HepG2 (cell line): ENCODE data around the gene EFHC2. TPM values are rescaled to one million over a fixed set of nuclear protein-coding genes. Genes with fewer than 3 reads are reported as not detected.

Experiments
- ATAC-seq: fragments of 200-7000 bp; cut with Tn5 transposase; 3 replicates; pipeline ENCODE4 v1.9.1; 2020; ENCODE audit warnings: mild to moderate bottlenecking, moderate library complexity
- BruUV-seq: library from RNA; stranded (reverse); fragments of 400-500 nt; replicated peaks from 2 replicates; lab custom pipeline; 2021; lab: Mats Ljungman, UMichigan
- CTCF ChIA-PET: fragments of 300-600 bp; formaldehyde crosslinking; extraction: SDS; loops from one replicate; lab custom pipeline; 2021; ENCODE audit warnings: low total read pairs, inconsistent platforms, low intra/inter-chr PET ratio; lab: Yijun Ruan, JAX
- POLR2A ChIA-PET: fragments of 350-600 bp; sonication (Branson Sonifier 250); formaldehyde crosslinking; loops from one replicate; lab custom pipeline; 2020; ENCODE audit warnings: antibody characterized with exemption, inconsistent platforms; lab: Yijun Ruan, JAX
- DNase-seq: peaks from one replicate; pipeline ENCODE4 v3.0.0-alpha.2; 2015; ENCODE audit warnings: low spot score
- FAIRE-seq: peaks from 3 replicates; lab custom pipeline; 2011; peaks lifted over from hg19 to GRCh38; lab: Jason Lieb, UNC
- H2AFZ ChIP-seq: one replicate; pipeline ENCODE4 v1.6.1; 2011; ENCODE audit warnings: low read length, inconsistent platforms
- H3K27ac ChIP-seq: fragments of 300-600 bp; 3 replicates; pipeline ENCODE4 v1.8.0; 2011; ENCODE audit warnings: mixed run types, mild to moderate bottlenecking, mixed read lengths, low read length, inconsistent platforms; ENCODE audit not compliant: insufficient read depth; ENCODE audit errors: extremely low read length
- H3K27me3 ChIP-seq, 2 experiments: fragments of 200-600 bp in 1 of 2; 2 replicates in 1 of 2; 3 replicates in 1 of 2; pipeline versions ENCODE4 v1.6.0 to v1.8.0; 2011; ENCODE audit warnings: low read length in 2 of 2, mild to moderate bottlenecking in 2 of 2, moderate library complexity in 2 of 2, inconsistent platforms in 1 of 2; ENCODE audit not compliant: insufficient read depth in 2 of 2, control insufficient read depth in 1 of 2
- H3K36me3 ChIP-seq, 2 experiments: fragments of 200-600 bp in 1 of 2; replicated peaks in 1 of 2; 2 replicates in 1 of 2; 3 replicates in 1 of 2; pipeline versions ENCODE4 v1.5.1 to v1.8.0; 2011; ENCODE audit warnings: low read length in 2 of 2, inconsistent platforms in 1 of 2; ENCODE audit not compliant: insufficient read depth in 2 of 2, control insufficient read depth in 1 of 2
- H3K4me1 ChIP-seq: 2 replicates; pipeline ENCODE4 v1.5.1; 2012; ENCODE audit warnings: low read length, inconsistent platforms; ENCODE audit not compliant: insufficient read depth
- H3K4me2 ChIP-seq: 2 replicates; pipeline ENCODE4 v1.6.0; 2011; ENCODE audit warnings: low read depth, low read length, inconsistent platforms
- H3K4me3 ChIP-seq, 3 experiments: fragments of 200-600 bp in 1 of 3; sonication (generic), shearing (Covaris generic) in 1 of 3; replicated peaks in 1 of 3; 2 replicates each; pipeline ENCODE4 v1.5.1; 2011 to 2016; ENCODE audit warnings: low read length in 3 of 3, inconsistent platforms in 2 of 3, low read depth in 2 of 3, mild to moderate bottlenecking in 2 of 3, control low read depth in 1 of 3, mixed read lengths in 1 of 3; ENCODE audit not compliant: insufficient read depth in 1 of 3
- H3K79me2 ChIP-seq: one replicate; pipeline ENCODE4 v1.6.1; 2011; ENCODE audit warnings: low read length, inconsistent platforms; ENCODE audit not compliant: insufficient read depth
- H3K9ac ChIP-seq: 2 replicates; pipeline ENCODE4 v1.6.0; 2011; ENCODE audit warnings: mild to moderate bottlenecking, low read depth, low read length, inconsistent platforms; ENCODE audit not compliant: insufficient read depth
- H3K9me3 ChIP-seq: 2 replicates; pipeline ENCODE4 v1.5.1; 2012; ENCODE audit warnings: mild to moderate bottlenecking, low read length
- H4K20me1 ChIP-seq: 2 replicates; pipeline ENCODE4 v1.6.0; 2011; ENCODE audit warnings: inconsistent platforms, mild to moderate bottlenecking, low read length, moderate library complexity; ENCODE audit not compliant: insufficient read depth
- CREM ChIP-seq, 2 experiments: sonication (generic) in 1 of 2; formaldehyde crosslinking in 1 of 2; IDR thresholded peaks; 2 replicates each; pipeline versions ENCODE4 v1.4.0 to v1.6.1; 2016 to 2020; ENCODE audit warnings: antibody characterized with exemption in 1 of 2, mild to moderate bottlenecking in 1 of 2, missing genetic modification reagents in 1 of 2
- PHB2 ChIP-seq: fragments of 450-650 bp; IDR thresholded peaks from 2 replicates; pipeline ENCODE4 v1.6.1; 2018; ENCODE audit not compliant: partially characterized antibody
- SALL2 ChIP-seq: sonication (generic); formaldehyde crosslinking; IDR thresholded peaks from 2 replicates; pipeline ENCODE4 v1.8.1; 2023; ENCODE audit warnings: mild to moderate bottlenecking, missing genetic modification reagents, inconsistent platforms
- STAT5B ChIP-seq: sonication (generic); formaldehyde crosslinking; IDR thresholded peaks from 2 replicates; pipeline ENCODE4 v1.4.0; 2020; ENCODE audit warnings: missing genetic modification reagents
- ZEB1 ChIP-seq: IDR thresholded peaks from 2 replicates; pipeline ENCODE4 v1.6.1; 2012; ENCODE audit warnings: mild to moderate bottlenecking, low read depth, inconsistent platforms; ENCODE audit not compliant: insufficient replicate concordance
- ZNF781 ChIP-seq: sonication (generic); formaldehyde crosslinking; IDR thresholded peaks from 2 replicates; pipeline ENCODE4 v1.5.1; 2020; ENCODE audit warnings: borderline replicate concordance, mild to moderate bottlenecking, missing genetic modification reagents; ENCODE audit errors: not compliant biosample characterization
- WGBS: methylation state at CpG from one replicate; pipeline ENCODE4 v1.1.6; 2017; ENCODE audit warnings: low lambda C conversion rate; 5-methylcytosine and 5-hydroxymethylcytosine counted together
- in situ Hi-C: cut with HindIII; loops from 2 replicates; pipeline ENCODE4 v1.10.0; 2017; ENCODE audit warnings: low pct_unique_long_range_greater_than_20kb; ENCODE audit not compliant: extremely low pct_ligation_motif_present
- intact Hi-C: fragments of 100-400 bp; cut with micrococcal nuclease; formaldehyde crosslinking; loops from one replicate; pipeline ENCODE4 v1.10.0; 2022; ENCODE audit not compliant: unreplicated experiment
- polyA plus RNA-seq, 8 experiments: library from polyadenylated mRNA; depleted of rRNA in 3 of 8; stranded (reverse) in 7 of 8; unstranded in 1 of 8; fragments of >200 nt; fragmentation: Illumina TruSeq in 4 of 8; extraction: Trizol in 4 of 8; gene quantifications; 2 replicates each; pipeline versions ENCODE4 v1.2.1 to v1.2.3, GENCODE V29; 2011 to 2016; ENCODE audit warnings: low read depth in 4 of 8, missing spikeins in 1 of 8, mixed read lengths in 1 of 8; ENCODE audit not compliant: insufficient read depth in 1 of 8
- total RNA-seq, 5 experiments: library from RNA; depleted of rRNA; stranded (reverse); fragments of >200 nt; fragmentation: Illumina TruSeq; extraction: Trizol; gene quantifications; 2 replicates each; pipeline ENCODE4 v1.2.3, GENCODE V29; 2016; ENCODE audit warnings: low read depth in 1 of 5
- TF ChIP-seq, protein P1 (sequence below): sonication (generic); formaldehyde crosslinking; IDR thresholded peaks from 2 replicates; pipeline ENCODE4 v1.9.0; 2022; ENCODE audit warnings: missing genetic modification reagents, mild to moderate bottlenecking, borderline replicate concordance
- TF ChIP-seq, protein P2 (sequence below): sonication (generic); formaldehyde crosslinking; IDR thresholded peaks from 2 replicates; pipeline ENCODE4 v1.4.0; 2020; ENCODE audit warnings: missing genetic modification reagents, borderline replicate concordance
- TF ChIP-seq, protein P3 (sequence below): sonication (generic); formaldehyde crosslinking; IDR thresholded peaks from 2 replicates; pipeline ENCODE4 v1.8.0; 2022; ENCODE audit warnings: missing genetic modification reagents, mild to moderate bottlenecking, inconsistent platforms, borderline replicate concordance

EFHC2 gene
- total and polyA plus RNA-seq, 2 of the 13 experiments (the other 11 are each of a cell fraction or from before 2014, with no cell fraction given): not detected

DNA sequence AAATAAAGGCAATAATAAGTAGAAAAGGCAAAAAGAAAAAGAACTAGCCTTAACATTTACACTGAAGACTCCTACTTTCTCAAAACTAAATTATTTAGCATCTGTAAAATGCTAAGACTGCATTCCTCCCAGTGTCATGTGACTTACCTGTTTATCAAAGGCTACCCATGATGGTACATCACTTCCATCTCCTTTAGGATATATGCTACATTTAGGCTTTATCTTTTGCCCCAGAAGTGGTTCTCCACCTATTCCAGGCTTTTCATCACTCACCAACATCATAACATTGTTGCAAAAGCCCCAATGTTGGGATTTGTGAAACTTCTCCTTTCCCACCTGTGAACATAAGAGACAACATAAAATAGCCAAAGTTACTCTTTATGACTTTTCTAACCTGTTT is 31.1 kb downstream of the EFHC2 start (continued):
- TF ChIP-seq STAT5B (CRISPR knock-in tag) (no peak), SALL2 (no peak), ZNF781 (no peak)
- TF ChIP-seq, protein P1, sequence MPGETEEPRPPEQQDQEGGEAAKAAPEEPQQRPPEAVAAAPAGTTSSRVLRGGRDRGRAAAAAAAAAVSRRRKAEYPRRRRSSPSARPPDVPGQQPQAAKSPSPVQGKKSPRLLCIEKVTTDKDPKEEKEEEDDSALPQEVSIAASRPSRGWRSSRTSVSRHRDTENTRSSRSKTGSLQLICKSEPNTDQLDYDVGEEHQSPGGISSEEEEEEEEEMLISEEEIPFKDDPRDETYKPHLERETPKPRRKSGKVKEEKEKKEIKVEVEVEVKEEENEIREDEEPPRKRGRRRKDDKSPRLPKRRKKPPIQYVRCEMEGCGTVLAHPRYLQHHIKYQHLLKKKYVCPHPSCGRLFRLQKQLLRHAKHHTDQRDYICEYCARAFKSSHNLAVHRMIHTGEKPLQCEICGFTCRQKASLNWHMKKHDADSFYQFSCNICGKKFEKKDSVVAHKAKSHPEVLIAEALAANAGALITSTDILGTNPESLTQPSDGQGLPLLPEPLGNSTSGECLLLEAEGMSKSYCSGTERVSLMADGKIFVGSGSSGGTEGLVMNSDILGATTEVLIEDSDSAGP (CRISPR knock-in tag): no peak

DNA sequence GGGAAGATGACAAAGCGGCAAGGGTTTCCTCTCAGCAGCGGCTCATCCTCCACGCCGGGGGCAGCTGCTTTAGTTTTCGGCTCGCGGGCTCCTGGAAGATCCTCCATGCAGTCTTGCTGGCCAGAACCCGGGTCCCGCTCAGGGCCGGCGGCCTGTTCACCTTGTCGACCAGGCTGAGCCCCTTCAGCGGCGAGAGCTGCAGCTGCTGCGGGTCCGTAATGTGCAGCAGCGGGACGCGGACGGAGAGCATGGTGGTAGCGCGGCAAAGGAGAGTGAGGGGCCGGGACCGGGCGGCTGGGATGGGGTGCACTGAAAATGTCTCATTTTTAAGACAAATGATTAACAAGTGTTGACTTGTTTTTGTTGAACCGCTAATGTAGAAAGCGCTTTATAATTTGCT is 33.2 kb downstream of the EFHC2 start:
- H3K9ac ChIP-seq: no peak overlapping the region
- no peak for ATAC-seq
- no peak overlapping the region for H2AFZ ChIP-seq
- H3K27me3 ChIP-seq: no peaks in the 10 kb centered on the region
- no peak overlapping the region for H3K27ac ChIP-seq
- 86% methylated on average over 15 of the region's 27 CpGs for WGBS
- no peaks in the 10 kb centered on the region for H3K79me2 ChIP-seq
- no peak for FAIRE-seq
- POLR2A ChIA-PET: no interaction called here
- intact Hi-C loops: no loop called here
- BruUV-seq: no TSS peak
- in situ Hi-C loops: no loop called here
- no peak for TF ChIP-seq CREM (IDR thresholded peaks at IDR 0.05)
- no peak for TF ChIP-seq CREM (CRISPR knock-in tag; IDR thresholded peaks at IDR 0.05)
- TF ChIP-seq PHB2: no peak
- no peak for TF ChIP-seq ZEB1
- TF ChIP-seq, protein P2, sequence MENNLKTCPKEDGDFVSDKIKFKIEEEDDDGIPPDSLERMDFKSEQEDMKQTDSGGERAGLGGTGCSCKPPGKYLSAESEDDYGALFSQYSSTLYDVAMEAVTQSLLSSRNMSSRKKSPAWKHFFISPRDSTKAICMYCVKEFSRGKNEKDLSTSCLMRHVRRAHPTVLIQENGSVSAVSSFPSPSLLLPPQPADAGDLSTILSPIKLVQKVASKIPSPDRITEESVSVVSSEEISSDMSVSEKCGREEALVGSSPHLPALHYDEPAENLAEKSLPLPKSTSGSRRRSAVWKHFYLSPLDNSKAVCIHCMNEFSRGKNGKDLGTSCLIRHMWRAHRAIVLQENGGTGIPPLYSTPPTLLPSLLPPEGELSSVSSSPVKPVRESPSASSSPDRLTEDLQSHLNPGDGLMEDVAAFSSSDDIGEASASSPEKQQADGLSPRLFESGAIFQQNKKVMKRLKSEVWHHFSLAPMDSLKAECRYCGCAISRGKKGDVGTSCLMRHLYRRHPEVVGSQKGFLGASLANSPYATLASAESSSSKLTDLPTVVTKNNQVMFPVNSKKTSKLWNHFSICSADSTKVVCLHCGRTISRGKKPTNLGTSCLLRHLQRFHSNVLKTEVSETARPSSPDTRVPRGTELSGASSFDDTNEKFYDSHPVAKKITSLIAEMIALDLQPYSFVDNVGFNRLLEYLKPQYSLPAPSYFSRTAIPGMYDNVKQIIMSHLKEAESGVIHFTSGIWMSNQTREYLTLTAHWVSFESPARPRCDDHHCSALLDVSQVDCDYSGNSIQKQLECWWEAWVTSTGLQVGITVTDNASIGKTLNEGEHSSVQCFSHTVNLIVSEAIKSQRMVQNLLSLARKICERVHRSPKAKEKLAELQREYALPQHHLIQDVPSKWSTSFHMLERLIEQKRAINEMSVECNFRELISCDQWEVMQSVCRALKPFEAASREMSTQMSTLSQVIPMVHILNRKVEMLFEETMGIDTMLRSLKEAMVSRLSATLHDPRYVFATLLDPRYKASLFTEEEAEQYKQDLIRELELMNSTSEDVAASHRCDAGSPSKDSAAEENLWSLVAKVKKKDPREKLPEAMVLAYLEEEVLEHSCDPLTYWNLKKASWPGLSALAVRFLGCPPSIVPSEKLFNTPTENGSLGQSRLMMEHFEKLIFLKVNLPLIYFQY: no peak
- TF ChIP-seq, protein P3, sequence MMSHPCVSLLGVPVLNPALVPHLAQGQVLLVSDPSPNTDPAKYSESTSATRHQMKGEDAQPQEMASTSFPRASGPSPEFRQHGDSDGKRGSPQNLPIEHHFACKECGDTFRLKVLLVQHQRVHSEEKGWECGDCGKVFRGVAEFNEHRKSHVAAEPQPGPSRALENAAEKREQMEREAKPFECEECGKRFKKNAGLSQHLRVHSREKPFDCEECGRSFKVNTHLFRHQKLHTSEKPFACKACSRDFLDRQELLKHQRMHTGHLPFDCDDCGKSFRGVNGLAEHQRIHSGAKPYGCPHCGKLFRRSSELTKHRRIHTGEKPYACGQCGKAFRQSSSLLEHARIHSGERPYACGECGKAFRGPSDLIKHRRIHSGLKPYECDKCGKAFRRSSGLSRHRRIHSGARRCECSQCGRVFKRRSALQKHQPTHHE (CRISPR knock-in tag): no peak
- no peaks in the 10 kb centered on the region for H4K20me1 ChIP-seq
- no peak overlapping the region for H3K4me3 ChIP-seq
- no peaks in the 10 kb centered on the region for H3K9me3 ChIP-seq
- H3K4me2 ChIP-seq: no peak overlapping the region
- no peaks in the 10 kb centered on the region for H3K4me1 ChIP-seq
- CTCF ChIA-PET: no interaction called here
- no peak for DNase-seq
- no peaks in the 10 kb centered on the region for H3K36me3 ChIP-seq
